ENCODE measurements around the gene DNAJB12.

DNA sequence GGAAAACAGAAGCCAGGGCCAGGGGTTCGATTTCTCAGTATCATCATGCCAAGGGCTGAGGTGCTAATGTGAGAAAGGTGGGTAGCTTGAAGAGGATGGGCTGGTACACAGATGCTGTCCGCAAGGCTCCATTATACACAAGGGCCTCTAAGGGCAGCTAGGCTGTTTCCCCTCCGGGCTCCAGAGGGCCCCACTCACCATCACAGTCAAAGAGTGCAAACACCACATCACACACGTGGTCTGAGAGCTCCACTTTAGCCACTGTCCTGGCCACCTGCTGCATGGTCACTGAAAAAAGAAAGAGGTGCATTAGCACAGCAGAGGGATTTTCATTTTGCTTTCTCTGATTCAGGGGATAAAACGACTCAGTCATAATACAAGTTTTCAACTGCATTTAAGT is 20.9 kb upstream of the DNAJB12 start:
- TF ChIP-seq, protein P1, sequence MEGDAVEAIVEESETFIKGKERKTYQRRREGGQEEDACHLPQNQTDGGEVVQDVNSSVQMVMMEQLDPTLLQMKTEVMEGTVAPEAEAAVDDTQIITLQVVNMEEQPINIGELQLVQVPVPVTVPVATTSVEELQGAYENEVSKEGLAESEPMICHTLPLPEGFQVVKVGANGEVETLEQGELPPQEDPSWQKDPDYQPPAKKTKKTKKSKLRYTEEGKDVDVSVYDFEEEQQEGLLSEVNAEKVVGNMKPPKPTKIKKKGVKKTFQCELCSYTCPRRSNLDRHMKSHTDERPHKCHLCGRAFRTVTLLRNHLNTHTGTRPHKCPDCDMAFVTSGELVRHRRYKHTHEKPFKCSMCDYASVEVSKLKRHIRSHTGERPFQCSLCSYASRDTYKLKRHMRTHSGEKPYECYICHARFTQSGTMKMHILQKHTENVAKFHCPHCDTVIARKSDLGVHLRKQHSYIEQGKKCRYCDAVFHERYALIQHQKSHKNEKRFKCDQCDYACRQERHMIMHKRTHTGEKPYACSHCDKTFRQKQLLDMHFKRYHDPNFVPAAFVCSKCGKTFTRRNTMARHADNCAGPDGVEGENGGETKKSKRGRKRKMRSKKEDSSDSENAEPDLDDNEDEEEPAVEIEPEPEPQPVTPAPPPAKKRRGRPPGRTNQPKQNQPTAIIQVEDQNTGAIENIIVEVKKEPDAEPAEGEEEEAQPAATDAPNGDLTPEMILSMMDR (conservative IDR thresholded peaks at IDR 0.05; ENCODE audit: low read depth, low read length): peak; percentile 27; the same call in 1 of the 2 replicates
- TF ChIP-seq EZH2 (IDR thresholded peaks at IDR 0.05; ENCODE audit: low read length, unreplicated experiment): no peak
- TF ChIP-seq EZH2phosphoT487 (IDR thresholded peaks at IDR 0.05; ENCODE audit: borderline replicate concordance, low read length): no peak
